Pons (tissue), 1 donor: ENCODE results near the gene COL21A1.

Experiments used
- DNase-seq: peaks from one replicate; pipeline ENCODE4 v3.0.0-alpha.2; 2016; ENCODE audit warnings: low spot score

COL21A1 gene

GRCh38 chr6:56187686-56188085 is 59.7 kb downstream of the COL21A1 start:
- no peak for DNase-seq

GRCh38 chr6:56176741-56177140 is 70.6 kb downstream of the COL21A1 start:
- DNase-seq, result no peak

- no peak for DNase-seq
Observed at GRCh38 chr6:56173228-56173627, 74.2 kb downstream of the COL21A1 start.

- DNase-seq, result no peak
Observed at GRCh38 chr6:56172144-56172543, 75.2 kb downstream of the COL21A1 start.

GRCh38 chr6:56169366-56169765 is 78.0 kb downstream of the COL21A1 start:
- DNase-seq, result no peak

GRCh38 chr6:56168596-56168995 is 78.8 kb downstream of the COL21A1 start:
- no peak for DNase-seq

- DNase-seq, result no peak
Observed at GRCh38 chr6:56162081-56162480, 85.3 kb downstream of the COL21A1 start.

GRCh38 chr6:56160489-56160888 is 86.9 kb downstream of the COL21A1 start:
- no peak for DNase-seq

- DNase-seq, result no peak
Observed at GRCh38 chr6:56158571-56158970, 88.8 kb downstream of the COL21A1 start.

GRCh38 chr6:56156643-56157042 is 90.7 kb downstream of the COL21A1 start:
- DNase-seq, result no peak

- DNase-seq, result no peak
Observed at GRCh38 chr6:56155634-56156141, 91.7 kb downstream of the COL21A1 start.

- no peak for DNase-seq
Observed at GRCh38 chr6:56154076-56154475, 93.3 kb downstream of the COL21A1 start.

- DNase-seq, result no peak
Observed at GRCh38 chr6:56152611-56153010, 94.8 kb downstream of the COL21A1 start.

GRCh38 chr6:56151609-56152224 is 95.7 kb downstream of the COL21A1 start:
- DNase-seq, result no peak

- no peak for DNase-seq
Observed at GRCh38 chr6:56148488-56149186, 98.7 kb downstream of the COL21A1 start.

GRCh38 chr6:56147766-56148165 is 99.6 kb downstream of the COL21A1 start:
- DNase-seq, result no peak

- DNase-seq, result no peak
Observed at GRCh38 chr6:56146086-56146485, 101.3 kb downstream of the COL21A1 start.

GRCh38 chr6:56145616-56146015 is 101.8 kb downstream of the COL21A1 start:
- DNase-seq, result no peak

- no peak for DNase-seq
Observed at GRCh38 chr6:56144538-56145324, 102.6 kb downstream of the COL21A1 start.

- no peak for DNase-seq
Observed at GRCh38 chr6:56143796-56144195, 103.6 kb downstream of the COL21A1 start.

GRCh38 chr6:56140090-56140489 is 107.3 kb downstream of the COL21A1 start:
- DNase-seq, result no peak

GRCh38 chr6:56115715-56116114 is 131.7 kb downstream of the COL21A1 start:
- DNase-seq, result no peak

GRCh38 chr6:56109149-56109548 is 138.2 kb downstream of the COL21A1 start:
- no peak for DNase-seq
